ENCODE data around the gene CALCOCO1.
"Not testable (repeated sequence)": the region's sequence is repeated elsewhere in the genome, so short reads cannot be mapped to it uniquely, and the experiment has no call there.

The CALCOCO1 gene, protein sequence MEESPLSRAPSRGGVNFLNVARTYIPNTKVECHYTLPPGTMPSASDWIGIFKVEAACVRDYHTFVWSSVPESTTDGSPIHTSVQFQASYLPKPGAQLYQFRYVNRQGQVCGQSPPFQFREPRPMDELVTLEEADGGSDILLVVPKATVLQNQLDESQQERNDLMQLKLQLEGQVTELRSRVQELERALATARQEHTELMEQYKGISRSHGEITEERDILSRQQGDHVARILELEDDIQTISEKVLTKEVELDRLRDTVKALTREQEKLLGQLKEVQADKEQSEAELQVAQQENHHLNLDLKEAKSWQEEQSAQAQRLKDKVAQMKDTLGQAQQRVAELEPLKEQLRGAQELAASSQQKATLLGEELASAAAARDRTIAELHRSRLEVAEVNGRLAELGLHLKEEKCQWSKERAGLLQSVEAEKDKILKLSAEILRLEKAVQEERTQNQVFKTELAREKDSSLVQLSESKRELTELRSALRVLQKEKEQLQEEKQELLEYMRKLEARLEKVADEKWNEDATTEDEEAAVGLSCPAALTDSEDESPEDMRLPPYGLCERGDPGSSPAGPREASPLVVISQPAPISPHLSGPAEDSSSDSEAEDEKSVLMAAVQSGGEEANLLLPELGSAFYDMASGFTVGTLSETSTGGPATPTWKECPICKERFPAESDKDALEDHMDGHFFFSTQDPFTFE

DNA sequence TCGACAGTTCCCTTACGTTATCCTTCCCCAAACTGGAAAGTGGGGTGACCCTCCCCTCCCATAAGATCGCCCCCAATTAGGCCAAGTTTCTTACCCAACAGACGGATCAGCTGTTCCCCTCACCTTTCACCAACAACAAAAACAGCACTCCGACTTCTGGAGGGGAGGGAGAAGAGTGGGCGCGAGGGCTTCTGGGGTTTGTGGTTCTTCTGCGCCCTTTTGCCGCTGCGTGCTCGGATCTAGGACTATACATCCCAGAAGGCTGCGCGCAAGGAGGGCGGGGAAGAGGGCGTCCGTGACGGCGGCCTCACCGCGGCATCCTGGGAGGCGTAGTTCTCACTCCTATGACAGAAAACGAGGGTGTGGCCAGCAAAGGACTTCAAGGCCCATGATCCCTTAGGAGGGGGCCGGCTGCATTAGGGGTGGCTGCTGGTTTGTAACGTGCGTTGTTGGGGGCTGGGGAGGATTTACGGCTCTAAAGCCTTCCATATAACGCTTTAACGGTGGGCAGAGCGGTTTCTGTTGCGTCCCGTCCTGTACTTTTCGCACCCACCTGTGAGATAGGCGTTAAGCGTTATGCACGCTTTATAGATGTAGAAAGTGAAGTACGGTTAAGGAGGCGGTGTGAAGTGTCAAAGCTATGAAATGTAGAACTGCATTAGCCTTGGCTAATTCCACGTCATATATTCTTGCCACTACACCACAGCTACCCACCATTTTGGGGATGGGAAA is at the start of gene CALCOCO1:
Gene CALCOCO1, minus strand, starts transcription at position 143 of the 732 bp plus-strand sequence. CDS start 2,210 bp downstream, outside the sequence.
- DNase-seq, result peak; percentile 98

DNA sequence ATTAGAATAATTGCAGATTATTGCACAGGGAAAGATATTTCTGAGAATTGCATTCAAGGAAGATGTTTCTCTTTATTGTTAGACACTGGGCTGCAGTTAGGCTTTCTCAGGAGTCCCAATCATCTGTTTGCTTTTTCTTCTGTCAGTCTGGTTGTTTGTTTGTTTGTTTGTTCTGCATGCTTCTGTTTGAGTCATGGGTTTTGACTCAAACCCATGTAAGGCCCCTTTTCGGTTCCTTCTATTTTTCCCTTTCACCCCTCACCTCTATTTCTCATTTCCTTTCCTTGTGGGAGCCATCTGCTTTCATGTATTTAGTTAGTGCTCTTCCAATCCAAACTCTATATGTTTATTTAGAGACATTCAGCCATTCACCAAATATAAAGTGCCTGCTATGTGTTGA is 49.6 kb upstream of the CALCOCO1 start:
- DNase-seq, result no peak

DNA sequence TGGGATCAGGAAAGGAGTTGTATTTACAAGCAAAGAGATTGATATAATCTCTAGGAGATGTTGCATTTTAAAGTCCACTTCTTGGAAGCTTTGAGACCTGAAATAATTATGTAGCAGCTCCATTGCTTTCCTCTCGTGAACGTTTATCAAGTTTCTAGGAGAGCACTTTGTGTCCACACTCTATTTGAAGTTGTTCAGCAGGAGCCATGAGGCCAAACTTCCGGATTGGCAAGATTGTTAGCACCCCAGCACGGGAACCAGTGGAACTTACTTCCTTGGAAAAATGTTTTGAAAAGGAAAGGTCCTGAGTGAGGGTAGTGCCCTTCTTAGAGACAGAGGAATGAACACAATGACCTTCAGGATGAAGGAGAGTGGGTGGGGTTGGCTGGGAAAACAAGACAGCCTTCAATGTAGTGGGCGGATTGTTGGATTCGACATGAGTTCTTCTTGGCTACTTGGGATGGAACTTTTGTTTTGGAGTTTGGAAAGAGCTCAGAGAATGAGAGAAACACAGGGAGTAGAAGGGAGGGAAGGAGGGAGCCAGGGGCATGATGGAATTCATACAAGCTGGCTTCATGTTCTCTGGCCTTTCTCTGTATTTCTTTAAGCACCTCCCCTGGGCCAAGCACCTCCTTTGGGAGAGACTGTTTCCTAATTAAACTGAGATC is 48.4 kb upstream of the CALCOCO1 start:
- no peak for DNase-seq

DNA sequence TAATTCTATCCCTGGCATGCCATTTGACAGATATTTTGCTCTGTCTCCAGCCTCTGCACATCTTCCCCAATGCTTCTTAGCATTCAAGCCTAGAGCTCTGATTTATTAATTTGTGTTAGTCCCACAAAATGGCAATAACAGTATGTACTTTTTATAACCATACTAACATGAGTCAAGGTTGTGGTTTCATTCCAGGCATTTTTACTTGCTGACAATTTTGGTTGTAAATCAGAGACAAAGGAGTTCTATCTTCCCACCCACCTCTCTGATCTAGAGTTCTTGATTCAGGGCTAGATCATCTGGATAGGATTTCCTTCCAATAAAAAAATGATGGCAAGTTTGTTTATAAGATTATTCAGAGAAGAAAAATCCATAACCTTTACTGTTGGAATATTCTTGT is 43.0 kb upstream of the CALCOCO1 start:
- DNase-seq, result no peak

DNA sequence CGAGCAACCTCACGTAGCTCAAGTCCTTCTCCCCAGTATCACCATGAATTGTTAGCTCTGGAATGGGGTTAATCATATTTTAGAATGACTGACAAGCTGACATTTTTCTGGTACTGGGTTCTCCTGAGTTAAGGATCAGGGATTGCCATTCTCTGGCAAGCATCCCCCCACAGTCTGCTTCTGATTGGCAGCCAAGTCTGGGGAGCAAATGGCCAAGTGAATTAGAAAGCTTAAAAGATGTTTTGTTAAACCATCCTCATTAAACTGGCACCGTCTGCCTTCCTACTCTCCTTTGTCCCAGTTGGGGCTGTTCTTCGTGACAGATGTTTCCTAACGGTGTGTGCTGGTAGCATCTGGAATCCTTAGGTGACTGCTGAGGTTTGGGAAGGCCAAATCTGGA is 41.7 kb upstream of the CALCOCO1 start:
- DNase-seq, result no peak

DNA sequence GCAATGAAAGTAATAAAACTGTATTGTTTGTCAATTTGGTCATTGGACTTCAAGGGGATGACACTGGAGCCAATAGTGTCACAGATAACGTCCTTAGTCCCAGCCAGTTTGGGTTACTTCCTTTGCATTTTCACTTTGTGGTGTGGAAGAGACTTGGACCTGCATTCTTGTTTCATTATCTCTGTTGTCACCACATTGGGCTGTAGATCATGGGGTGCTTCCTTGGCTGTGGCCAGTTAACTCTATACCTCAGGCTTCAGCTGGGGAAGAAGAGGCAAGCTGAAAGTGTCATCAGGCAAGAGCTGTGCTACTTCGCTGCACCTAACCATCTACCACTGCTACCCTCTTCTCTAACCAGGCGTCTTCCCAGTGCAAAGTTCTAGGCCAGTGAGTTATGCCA is 39.6 kb upstream of the CALCOCO1 start:
- DNase-seq, result no peak

DNA sequence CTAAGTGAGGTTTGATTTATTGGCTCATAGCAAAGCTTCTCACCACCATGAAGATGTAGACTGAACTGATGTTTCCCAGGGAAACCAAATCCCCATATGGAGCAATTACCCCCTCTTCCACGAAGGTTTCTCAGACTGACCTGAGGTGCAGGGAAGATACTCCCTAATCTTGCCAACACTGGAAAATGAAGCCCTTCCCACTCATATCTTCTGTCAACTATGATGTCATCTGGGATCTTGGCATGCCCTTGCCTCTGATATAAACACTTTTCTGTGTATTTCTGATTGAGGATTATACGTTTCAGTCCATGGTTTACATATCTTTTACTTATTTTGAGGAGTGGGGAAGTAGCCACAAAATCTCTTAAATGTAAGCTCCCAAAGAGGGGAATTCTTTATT is 38.6 kb upstream of the CALCOCO1 start:
- no peak for DNase-seq

DNA sequence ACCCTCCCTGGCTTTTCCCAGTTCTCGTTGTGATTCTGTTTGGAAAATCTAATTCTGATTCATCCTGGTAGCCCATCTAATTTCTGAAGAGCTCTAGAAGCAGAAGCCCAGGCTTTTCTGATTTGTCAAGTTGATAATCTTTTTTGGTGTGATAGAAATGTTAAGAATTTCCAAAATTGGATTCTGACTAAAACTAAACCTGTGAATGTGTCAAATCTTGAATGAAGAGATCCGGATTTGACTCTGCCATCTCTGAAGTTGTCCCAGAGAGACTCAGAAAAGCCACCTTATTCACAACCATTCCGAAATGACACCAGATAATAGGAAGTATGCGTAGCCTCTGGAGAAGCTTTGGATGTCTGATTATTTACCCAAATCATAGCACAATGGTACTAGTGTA is 37.4 kb upstream of the CALCOCO1 start:
- no peak for DNase-seq

DNA sequence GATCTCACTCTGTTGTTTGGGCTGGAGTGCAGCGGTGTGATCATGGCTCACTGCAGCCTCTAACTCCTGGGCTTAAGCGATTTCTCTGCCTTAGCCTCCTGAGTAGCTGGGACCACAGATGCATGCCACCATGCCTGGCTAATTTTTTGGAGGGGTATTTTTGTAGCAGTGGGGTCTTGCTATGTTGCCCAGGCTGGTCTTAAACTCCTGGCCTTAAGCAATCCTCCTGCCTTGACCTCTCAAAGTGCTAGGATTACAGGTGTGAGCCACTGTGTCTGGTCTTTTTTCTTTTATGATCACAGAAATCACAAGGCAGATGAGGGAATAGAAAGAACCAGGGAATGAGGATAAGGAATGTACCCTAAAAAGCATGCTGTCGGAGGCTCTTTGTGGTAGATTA is 35.5 kb upstream of the CALCOCO1 start:
- DNase-seq, result not testable (repeated sequence)

DNA sequence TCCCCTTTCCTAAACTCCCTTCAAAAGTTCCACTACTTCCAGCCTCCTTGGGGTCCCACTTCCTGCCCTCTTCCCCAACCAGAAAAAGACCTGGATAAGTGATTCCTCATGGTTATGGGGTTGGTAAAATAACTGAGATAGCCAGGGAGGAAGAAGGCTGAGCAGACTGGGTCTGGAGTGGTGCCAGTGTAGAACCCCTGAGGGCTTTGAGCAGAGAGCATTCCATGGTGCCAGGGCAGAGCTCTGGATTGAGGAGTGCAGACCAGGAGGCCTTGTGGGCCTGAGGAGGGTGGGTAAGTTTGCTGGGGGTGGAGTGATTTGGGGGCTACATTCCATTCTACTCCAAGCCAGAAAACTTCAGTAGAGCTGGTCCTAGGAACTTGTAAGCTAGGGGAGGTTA is 34.1 kb upstream of the CALCOCO1 start:
- no peak for DNase-seq

DNA sequence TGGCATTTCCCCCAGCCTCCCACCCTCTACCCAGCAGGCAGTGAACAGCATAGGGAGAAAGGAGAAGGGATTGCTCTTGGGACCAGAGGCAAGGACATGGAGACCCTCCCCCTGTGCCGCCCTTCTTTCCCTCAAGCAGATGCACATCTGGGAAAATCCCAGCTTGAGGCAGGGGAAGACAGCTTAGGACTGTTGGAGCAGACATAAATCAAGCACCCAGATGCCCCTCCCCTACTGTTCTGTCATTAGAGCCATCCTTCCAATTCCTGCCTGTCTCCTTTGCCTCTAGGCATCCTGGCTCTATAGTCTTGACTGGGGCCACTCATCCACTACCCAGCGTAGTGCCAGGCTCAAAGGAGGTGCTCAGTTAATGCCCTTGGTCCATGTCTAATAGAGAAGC is 32.0 kb upstream of the CALCOCO1 start:
- no peak for DNase-seq

DNA sequence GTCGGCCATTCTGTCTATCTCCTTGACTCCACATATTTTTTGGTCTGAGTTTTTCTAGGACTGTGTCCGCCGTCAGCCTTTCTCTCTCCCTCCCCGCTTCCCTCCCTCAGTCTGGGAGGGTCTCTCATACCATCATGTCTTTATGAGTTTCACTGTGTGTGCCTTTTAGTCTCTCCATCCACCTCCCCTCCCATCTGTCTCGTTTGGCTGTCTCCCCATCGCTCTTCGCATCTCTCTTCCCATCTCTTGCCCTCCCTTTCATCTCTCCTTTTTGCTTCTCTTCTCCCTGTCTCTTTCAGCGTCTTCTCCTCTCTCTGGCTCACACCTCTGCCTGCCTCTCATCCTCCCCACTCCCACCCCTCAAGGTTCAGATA is 31.5 kb upstream of the CALCOCO1 start:
- DNase-seq, result no peak

DNA sequence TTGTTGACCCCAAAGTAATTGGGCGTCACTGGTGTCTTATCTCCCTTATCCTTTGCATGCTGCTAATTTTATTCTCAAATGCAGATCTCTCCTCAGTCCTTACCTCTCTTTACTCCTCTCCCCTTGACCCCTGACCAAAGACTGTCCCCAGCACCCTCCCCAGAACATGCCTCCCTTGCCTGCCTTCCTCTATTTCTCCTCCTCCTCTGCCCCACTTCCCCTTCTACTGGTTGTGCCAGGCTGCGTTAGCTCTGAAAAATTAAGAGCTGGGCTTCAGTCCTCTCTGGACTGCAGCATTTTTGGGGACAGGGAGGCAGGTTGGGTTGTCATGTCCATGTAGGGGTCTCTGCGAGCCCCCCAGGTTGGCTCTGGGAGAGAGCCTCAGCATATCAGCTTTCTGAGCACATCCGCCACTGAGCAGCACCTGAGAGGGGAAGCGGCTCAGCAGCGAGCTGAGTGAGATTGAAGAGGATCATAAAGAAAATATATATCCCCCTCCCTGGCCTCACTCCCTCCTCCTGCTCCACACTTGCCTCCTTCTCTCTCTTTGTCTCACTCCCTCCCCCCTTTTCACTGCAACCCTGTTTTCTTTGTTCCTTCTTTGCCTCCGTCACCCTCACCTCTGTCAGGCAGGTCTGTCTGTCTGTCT is 31.0 kb upstream of the CALCOCO1 start:
- no peak for DNase-seq

DNA sequence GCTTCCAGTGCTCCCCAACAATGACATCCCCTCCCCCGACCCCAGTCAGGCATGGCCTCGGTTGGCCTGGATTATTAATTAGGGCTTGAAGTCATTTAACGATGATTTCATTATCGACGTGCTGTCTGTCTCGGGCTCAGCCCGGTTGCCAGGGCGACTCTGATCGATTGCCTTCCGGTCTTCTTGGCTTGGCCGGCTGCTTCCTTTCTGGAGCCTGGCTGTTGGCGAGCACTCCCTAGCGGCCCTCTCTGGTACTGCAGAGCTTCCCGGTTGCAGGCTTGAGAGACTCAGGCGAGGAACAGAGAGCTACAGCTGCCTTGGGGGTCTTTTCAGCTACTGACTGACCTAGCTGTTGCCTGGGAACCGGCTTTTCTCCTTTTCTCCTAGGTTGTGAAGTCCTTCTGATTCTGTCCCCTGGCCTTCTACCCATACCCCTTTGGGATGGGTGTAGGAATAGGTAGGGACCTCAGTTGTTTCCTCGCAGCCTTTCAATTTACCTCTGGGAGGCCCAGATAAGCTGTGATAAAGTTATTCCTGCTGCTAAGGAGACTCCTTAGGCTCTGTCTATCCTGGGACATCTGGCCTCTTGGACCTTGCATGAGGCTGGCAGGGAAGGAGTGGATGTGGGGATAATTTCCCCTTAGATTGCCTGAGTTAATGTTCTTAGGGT is 30.0 kb upstream of the CALCOCO1 start:
- peak; percentile 54 to 84 for DNase-seq

DNA sequence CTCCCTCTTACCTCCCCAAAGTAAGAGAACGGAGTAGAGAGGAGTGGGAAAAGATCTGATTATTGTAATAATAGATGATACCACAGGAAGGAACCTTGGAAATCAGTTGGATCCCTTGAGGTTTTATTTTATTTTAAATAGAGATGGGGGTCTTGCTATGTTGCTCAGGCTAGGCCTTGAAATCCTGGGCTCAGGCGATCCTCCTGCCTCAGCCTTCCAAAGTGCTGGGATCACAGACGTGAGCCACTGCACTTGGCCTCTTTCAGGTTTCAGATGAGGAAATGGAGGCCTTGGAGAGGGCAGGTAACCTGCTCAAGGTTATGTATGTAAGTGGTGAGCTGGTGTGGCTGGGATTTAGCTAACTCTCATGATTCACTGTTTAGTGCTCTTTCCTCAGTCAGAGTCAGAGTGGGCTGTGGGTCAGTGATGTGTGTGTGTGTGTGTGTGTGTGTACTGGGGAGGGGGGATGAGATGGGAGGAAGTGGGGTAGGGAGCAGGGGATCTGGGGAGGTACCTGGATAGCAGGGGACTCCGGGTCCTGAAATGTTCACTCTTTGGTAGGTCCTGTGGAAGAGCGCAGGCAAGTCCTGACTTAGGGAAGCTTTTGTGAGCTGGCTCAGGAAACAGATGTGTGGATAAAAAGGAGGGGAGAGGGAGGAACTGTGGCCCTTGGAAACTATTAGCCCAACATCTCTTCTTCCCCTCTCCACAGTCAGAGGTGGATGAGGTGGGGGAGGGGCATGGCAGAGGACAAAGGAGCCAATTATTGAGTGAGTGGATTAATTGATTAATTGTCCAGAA is 29.2 kb upstream of the CALCOCO1 start:
- no peak for DNase-seq

DNA sequence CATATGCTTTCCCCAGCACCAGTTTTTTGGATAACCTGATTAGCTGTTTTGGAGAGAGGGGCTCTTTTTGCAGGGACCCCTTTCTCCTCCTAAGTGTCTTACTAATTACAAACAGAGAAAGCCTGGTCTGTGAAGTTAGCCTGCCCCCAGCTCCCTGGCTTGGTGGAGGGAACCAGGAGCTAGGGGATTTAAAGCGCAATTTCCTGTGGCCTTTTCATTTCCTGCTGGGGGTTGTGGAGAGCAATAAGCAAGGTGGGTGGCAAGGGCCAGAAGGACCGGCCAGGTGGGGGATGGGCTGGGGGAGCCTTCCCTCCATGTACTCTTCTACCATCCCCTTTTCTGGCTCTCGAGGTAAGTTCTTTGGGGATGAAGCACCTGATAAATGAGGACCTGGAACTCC is 28.6 kb upstream of the CALCOCO1 start:
- DNase-seq, result no peak

DNA sequence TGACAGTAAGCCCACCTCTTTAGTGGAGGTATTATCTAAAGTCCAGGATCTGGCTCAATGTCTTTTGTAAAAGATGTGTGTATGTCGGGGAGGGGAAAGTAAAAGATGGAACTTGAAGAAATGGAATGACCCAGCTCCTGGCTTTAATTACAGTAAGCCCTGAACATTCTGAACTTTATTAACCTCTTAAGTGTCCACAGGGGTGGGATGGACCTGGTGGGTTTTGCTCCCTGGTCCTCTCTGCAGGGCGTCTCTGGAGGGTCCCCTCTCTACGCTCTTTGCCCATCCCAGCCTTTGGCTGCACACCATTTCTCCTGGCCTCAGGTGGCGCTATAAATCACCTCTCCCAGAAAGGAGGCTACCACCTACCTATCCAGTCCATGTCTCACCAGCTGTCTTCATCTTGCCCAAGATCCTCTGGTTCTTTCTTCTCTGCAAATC is 28.2 kb upstream of the CALCOCO1 start:
- peak in 1 of 2 experiments; percentile 22 for DNase-seq

DNA sequence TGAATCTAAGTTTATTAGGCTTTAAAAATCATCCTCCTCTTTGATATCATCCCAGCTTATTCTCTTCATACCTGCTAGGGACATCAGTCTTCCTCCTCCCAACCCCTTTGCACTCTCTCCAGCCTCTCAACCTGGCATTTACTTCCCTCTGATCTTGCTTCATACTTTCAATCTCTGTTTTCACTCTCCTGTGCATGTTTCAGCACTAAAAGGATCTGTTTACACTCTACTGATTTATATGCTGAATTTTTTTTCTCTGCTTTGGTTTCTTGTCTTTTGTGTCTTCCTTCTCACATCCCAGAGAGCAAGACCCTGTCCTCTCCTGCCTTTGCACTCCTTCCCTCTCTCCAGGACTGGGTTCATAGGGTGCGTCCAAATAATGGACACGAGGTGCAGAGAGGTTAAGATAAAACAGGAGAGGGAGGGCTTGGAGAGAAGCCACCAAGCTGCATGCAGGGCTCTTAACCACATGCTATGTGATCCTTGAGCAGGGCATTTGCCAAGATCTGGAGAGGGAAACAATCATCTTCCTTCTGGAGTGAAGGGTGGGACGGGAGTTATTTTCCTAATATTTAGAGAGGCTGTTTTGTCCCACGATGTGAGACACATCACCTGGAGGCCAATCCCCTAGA is 27.5 kb upstream of the CALCOCO1 start:
- no peak for DNase-seq

DNA sequence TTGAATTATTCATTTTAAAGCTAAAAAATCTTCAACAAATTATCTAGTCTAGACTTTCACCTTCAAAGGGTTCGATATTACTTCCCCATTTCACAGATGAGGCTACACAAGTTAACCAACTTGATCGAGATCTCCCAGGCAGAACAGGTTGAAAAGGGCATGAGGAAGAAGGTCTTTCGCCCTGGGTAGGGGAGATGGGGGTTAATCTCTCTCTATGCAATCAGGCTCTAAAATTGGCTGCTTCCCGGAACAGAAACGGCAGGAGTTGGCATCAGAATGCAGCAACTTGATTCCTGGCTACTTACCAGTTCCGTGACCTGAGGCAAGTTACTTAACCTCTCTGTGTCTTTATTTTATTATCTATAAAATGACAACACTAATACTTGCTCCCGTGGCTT is 26.9 kb upstream of the CALCOCO1 start:
- no peak for DNase-seq

DNA sequence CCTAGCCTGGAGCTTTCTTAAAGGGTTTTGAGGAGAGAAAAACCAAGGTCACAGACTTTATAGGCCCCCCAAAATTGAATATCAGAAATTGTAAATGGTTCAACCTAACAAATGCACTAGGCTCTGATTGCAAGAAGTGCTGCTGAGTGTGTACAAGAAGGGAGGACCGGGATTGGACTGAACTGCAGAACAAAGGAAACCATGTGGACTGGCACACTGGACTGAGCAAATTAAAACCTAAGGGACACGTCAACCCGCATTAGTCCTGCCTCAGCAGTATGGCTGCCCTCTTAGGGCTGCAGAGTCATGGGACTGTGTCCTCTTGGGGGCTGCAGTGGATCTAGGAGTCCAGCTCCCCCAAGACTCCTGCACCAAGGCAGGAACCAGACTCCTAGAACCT is 25.4 kb upstream of the CALCOCO1 start:
- no peak for DNase-seq

DNA sequence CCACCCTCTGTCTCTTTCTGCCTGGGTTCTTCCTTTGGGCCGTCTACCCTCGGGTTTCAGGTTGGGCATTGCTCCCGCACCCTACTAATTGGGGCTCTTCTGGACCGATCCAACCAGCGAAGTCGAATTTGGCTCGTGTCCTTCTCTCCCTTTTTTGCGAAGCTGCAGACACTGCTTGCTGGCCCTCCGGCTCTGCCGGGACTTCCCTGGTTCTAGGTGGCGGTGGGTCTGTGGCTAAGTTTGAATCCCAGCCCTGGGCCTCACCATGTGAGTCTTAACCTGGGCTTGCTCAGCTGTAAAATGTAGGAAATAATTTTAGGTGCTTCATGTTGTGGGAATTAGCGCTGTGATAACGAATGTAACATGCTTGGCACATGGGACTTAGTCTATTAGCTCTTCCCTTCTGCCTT is 24.9 kb upstream of the CALCOCO1 start:
- DNase-seq, result no peak
